Spleen (tissue), 11 donors: ENCODE data around the gene ZC3H6. TPM values are rescaled to one million over a fixed set of nuclear protein-coding genes. Genes with fewer than 3 reads are reported as not detected.
"Not testable (repeated sequence)": the region's sequence is repeated elsewhere in the genome, so short reads cannot be mapped to it uniquely, and the experiment has no call there.

Source experiments
- DNase-seq: peaks from one replicate; pipeline ENCODE4 v3.0.0-alpha.2; 2020
- H3K27ac ChIP-seq, 8 donors: fragments of 200-600 bp; sonication (generic) in 7 of 8; 1 replicate in 4 of 8; 2 replicates in 4 of 8; pipeline versions ENCODE4 v1.5.0 to v1.8.0; 2016 to 2021; ENCODE audit warnings: inconsistent platforms in 4 of 8, mild to moderate bottlenecking in 4 of 8, moderate library complexity in 1 of 8
- H3K27me3 ChIP-seq, 7 donors: fragments of 200-600 bp; sonication (generic) in 6 of 7; replicated peaks in 1 of 7; 1 replicate in 4 of 7; 2 replicates in 3 of 7; pipeline versions ENCODE4 v1.5.0 to v1.8.0; 2016 to 2021; ENCODE audit warnings: inconsistent platforms in 3 of 7, mild to moderate bottlenecking in 1 of 7
- H3K36me3 ChIP-seq, 6 donors: fragments of 200-600 bp; sonication (generic) in 5 of 6; 1 replicate in 4 of 6; 2 replicates in 2 of 6; pipeline versions ENCODE4 v1.5.0 to v1.8.0; 2016 to 2021; ENCODE audit warnings: inconsistent platforms in 2 of 6
- H3K4me1 ChIP-seq, 6 donors: fragments of 200-600 bp; sonication (generic) in 5 of 6; 1 replicate in 3 of 6; 2 replicates in 3 of 6; pipeline versions ENCODE4 v1.5.0 to v1.8.0; 2016 to 2021; ENCODE audit warnings: inconsistent platforms in 3 of 6
- H3K4me3 ChIP-seq, 8 donors: fragments of 200-600 bp; sonication (generic) in 7 of 8; 1 replicate in 4 of 8; 2 replicates in 4 of 8; pipeline versions ENCODE4 v1.5.0 to v1.8.0; 2016 to 2021; ENCODE audit warnings: inconsistent platforms in 4 of 8, mild to moderate bottlenecking in 4 of 8, moderate library complexity in 2 of 8
- H3K9me3 ChIP-seq, 8 donors: fragments of 200-600 bp; sonication (generic) in 7 of 8; 1 replicate in 4 of 8; 2 replicates in 4 of 8; pipeline versions ENCODE4 v1.5.0 to v1.8.0; 2016 to 2021; ENCODE audit warnings: inconsistent platforms in 4 of 8
- POLR2A ChIP-seq, 3 donors: fragments of 450-650 bp; IDR thresholded peaks; one replicate each; pipeline ENCODE4 v1.5.1; 2017; ENCODE audit warnings: antibody characterized with exemption in 3 of 3, mild to moderate bottlenecking in 1 of 3
- POLR2AphosphoS5 ChIP-seq, 3 donors: sonication (generic); formaldehyde crosslinking; IDR thresholded peaks; one replicate each; pipeline ENCODE4 v1.5.1; 2017; ENCODE audit warnings: antibody characterized with exemption in 3 of 3
- WGBS, 5 donors: extraction: QIAGEN DNeasy Blood & Tissue Kit in 3 of 5; methylation state at CpG; one replicate each; pipeline versions ENCODE4 v1.1.5 to v1.1.7; 2013 to 2018; 5-methylcytosine and 5-hydroxymethylcytosine counted together
- intact Hi-C: fragments of 100-400 bp; cut with DNase I; formaldehyde crosslinking; loops from one replicate; pipeline ENCODE4 v1.15.0; 2023; ENCODE audit warnings: low total_unique reads
- polyA plus RNA-seq, 3 donors: library from polyadenylated mRNA; stranded (reverse); fragments of 200-250 nt; gene quantifications; one replicate each; pipeline ENCODE4 v1.2.1, GENCODE V29; 2013
- small RNA-seq, 4 donors: library from RNA; depleted of rRNA; stranded (forward); fragments of <200 nt; gene quantifications; one replicate each; pipeline ENCODE3, GENCODE V24; 2016
- total RNA-seq, 7 donors: library from RNA; depleted of rRNA in 3 of 7; stranded (reverse); fragments of >200 nt in 3 of 7; fragmentation: NEBNext Ultra II Directional in 4 of 7; extraction: Animal tissue kit (Norgen Biotek cat#: 25700) in 4 of 7; gene quantifications; one replicate each; pipeline versions ENCODE4 v1.1.0 to v1.2.1, GENCODE V29; 2016 to 2021
- TF ChIP-seq, protein P1 (sequence below), 11 experiments: fragments of 200-600 bp in 7 of 11; fragments of 450-650 bp in 4 of 11; sonication (generic) in 4 of 11; IDR thresholded peaks in 8 of 11; conservative IDR thresholded peaks in 3 of 11; 1 replicate in 7 of 11; 2 replicates in 4 of 11; pipeline versions ENCODE4 v1.4.0 to v1.8.0; 2016 to 2021; ENCODE audit warnings: antibody characterized with exemption in 11 of 11, inconsistent platforms in 4 of 11, mild to moderate bottlenecking in 1 of 11
- donor health status: healthy with polysubstance abuse.
- donor health status: DM: no; HTN: no; CAD: no; lungs with moderate emphysema.
- donor health status: DM: no; HTN: no; CAD: no.
- donor health status: Bipolar disorder and iron deficiency.
- donor health status: healthy.
- donor health status: DM: no; HTN: no; CAD: no.
- donor health status: DM: yes; HTN: yes; CAD: no.

Gene ZC3H6
- total and polyA plus RNA-seq, 10 donors = 1.9 to 28.9 (median 14.7) TPM

DNA sequence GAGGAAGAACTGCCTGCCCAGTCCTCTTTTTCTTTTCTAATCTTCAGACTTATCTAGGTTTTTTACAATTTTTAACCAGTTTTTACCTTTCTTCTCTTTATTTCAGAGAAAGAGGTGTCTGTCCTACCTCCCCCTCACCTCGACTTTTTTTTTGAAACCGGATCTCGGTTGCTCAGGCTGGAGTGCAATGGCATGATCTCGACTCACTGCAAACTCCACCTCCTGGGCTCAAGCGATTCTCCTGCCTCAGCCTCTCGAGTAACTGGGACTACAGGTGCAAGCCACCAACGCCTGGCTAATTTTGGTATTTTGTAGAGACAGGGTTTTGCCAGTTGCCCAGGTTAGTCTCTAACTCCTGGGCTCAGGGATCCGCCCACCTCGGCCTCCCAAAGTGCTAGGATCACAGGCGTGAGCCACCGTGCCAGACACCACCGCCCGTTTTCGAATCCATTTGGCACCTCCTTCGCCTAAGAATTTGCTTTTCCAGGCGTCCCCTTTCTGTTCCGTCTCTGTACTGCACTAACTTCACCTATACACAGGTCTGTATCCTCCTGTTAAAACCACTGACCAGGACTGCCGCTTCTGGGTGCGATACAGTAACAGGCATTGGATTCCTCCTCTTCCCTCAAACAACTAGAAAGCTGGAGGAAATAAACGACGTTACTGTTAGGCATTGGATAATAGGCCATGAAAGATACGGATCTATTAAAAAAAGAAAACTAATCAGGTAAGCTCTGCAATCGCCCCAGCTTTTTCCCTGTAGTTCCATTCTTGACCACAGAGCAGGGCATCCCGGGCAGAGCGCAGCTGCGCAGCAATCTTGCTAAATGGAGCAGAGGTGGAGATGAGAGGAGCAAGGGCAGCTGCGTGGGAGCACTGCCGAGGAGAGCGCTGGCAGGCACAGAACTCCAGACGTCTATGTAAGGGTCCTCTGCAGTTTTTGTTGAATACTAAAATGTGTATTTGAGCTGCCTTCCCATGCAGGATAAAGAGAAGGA lies 69.9 kb downstream of the ZC3H6 start:
- TF ChIP-seq, protein P1, sequence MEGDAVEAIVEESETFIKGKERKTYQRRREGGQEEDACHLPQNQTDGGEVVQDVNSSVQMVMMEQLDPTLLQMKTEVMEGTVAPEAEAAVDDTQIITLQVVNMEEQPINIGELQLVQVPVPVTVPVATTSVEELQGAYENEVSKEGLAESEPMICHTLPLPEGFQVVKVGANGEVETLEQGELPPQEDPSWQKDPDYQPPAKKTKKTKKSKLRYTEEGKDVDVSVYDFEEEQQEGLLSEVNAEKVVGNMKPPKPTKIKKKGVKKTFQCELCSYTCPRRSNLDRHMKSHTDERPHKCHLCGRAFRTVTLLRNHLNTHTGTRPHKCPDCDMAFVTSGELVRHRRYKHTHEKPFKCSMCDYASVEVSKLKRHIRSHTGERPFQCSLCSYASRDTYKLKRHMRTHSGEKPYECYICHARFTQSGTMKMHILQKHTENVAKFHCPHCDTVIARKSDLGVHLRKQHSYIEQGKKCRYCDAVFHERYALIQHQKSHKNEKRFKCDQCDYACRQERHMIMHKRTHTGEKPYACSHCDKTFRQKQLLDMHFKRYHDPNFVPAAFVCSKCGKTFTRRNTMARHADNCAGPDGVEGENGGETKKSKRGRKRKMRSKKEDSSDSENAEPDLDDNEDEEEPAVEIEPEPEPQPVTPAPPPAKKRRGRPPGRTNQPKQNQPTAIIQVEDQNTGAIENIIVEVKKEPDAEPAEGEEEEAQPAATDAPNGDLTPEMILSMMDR (IDR thresholded peaks at IDR 0.05 in 8 of 11, conservative IDR thresholded peaks at IDR 0.05 in 3 of 11) = no peak
- no peak for TF ChIP-seq POLR2AphosphoS5 (IDR thresholded peaks at IDR 0.05)
- TF ChIP-seq POLR2A (IDR thresholded peaks at IDR 0.05) = no peak
- Histone ChIP-seq H3K4me1 (no peaks in the 10 kb centered on the region), H3K9me3 (no peaks in the 10 kb centered on the region), H3K36me3 (no peaks in the 10 kb centered on the region), H3K27me3 (no peaks in the 10 kb centered on the region), H3K4me3 (no peak overlapping the region), H3K27ac (no peak overlapping the region)
- whole genome bisulfite sequencing, 5 donors = 93 to 96% (median 94%) methylated on average over 30 of the region's 30 CpGs
- no peak for DNase-seq
- intact Hi-C loops = no loop called here

DNA sequence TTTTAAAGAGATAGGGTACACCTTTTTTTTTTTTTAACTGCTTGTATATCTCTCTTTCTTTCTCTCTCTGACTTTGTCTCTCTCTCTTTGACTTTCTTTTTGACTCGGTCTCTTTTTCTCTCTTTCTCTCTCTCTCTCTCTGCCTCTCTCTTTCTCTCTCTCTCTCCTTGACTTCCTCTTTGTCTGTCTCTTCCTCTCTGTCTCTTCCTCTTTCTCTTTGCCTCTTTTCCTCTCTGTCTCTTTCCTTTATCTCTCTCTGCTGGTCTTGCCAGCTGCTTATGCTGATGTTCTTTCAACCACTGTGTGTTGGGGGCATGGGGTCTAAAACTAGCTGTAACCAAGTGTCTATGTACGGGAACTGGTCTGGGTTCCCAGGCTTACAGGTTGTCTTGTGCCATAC lies 76.9 kb downstream of the ZC3H6 start:
- H3K36me3 ChIP-seq, intact Hi-C loops, H3K27ac ChIP-seq, H3K4me1 ChIP-seq, DNase-seq, H3K27me3 ChIP-seq, H3K4me3 ChIP-seq, H3K9me3 ChIP-seq: not testable (repeated sequence)
- 63 to 89% (median 70%) methylated on average over 2 of the region's 2 CpGs for WGBS, 5 donors

DNA sequence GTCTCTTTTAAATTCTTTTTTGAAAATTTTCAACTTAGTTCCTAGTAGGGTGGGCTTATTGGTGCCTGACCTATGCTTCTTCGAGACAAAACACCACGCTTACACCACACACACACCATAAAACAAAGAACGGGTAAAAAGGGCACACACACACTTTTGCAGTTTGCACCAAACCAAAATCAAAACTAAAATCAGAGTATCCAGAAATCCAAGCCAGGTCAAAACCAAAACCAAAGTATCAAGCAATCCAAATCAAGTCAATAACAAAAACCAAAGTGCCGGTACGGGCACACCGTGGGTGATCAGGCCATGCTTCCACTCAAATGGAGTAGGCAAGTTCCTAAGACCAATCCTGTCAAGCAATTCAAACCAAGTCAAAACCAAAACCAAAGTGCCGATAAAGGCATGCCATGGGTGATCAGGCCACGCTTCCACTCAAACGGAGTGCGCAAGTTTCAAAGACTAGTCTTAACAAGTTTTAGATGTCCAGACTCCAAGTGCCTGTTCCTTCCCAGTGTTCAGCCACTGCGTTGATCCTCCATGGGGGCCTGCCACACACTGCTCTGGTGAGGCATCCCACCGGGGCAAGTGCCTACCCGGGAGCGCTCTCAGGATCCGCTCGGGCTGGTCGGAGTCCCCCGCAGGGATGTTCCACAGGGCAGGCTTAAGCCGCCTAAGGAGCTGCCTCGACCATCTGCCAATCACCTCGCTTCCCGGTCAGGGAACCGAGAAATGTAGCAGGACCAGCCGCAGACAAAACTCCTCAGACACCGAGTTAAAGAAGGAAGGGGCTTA lies 77.6 kb downstream of the ZC3H6 start:
- DNase-seq = peak; percentile 75
- H3K36me3 ChIP-seq, H3K9me3 ChIP-seq, H3K27ac ChIP-seq, intact Hi-C loops, H3K27me3 ChIP-seq, H3K4me3 ChIP-seq, H3K4me1 ChIP-seq: not testable (repeated sequence)
- 94 to 98% (median 96%) methylated on average over 14 to 15 of the region's 25 CpGs for WGBS, 5 donors

DNA sequence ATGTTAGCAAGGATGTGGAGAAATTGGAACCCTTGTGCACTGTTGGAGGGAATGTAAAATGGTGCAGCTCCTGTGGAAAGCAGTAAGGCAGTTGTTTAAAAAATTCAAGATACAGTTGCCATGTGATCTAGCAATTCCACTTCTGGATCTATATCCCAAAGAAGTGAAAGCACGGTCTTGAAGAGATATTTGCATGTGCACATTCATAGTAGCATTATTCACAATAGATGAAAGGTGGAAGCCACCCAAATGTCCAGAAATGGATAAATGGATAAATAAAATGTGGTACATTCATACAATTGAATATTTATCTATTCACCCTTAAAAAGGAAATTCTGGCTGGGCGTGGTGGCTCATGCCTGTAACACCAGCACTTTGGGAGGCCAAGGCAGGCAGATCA lies 78.9 kb downstream of the ZC3H6 start:
- DNase-seq, H3K27me3 ChIP-seq, H3K27ac ChIP-seq, H3K36me3 ChIP-seq, intact Hi-C loops, H3K4me1 ChIP-seq, H3K4me3 ChIP-seq: not testable (repeated sequence)
- peaks cover 4 to 23% (median 20%) of the 10 kb centered on the region in 8 donors for H3K9me3 ChIP-seq
- WGBS, 5 donors = 75 to 96% (median 84%) methylated on average over 2 of the region's 2 CpGs

DNA sequence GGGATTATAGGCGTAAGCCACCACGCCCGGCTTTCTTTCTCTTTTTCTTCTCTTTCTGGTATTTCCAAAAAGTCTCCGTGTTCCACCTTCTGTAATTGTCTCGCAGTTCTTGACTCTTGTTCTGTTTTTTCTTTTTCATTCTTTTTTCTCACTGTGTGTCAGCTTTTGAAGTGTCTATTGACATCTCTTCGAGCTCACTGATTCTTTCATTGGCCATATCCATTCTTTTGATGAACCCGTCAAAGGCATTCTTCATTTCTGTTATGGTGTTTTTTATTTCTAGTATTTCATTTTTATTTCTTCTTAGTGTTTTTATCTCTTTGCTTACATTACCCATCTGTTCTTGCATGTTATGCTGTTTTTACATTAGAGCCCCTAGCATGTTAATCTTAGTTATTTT lies 84.7 kb downstream of the ZC3H6 start:
- 91 to 96% (median 94%) methylated on average over 7 of the region's 7 CpGs for WGBS, 5 donors
- H3K9me3 ChIP-seq = peaks cover 4 to 31% (median 29%) of the 10 kb centered on the region in 8 donors
- H3K4me1 ChIP-seq, H3K27ac ChIP-seq, H3K4me3 ChIP-seq, intact Hi-C loops, DNase-seq, H3K27me3 ChIP-seq, H3K36me3 ChIP-seq: not testable (repeated sequence)

Small RNA genes lying within 50 kb of the gene (small RNA-seq; reads per million reads assigned to genes)
- 0 reads per million in 4 donors for gene AC115115.1

Other genes starting within 250 kb of the ZC3H6 start
- gene TMEM87B, start 220.3 kb upstream of the ZC3H6 start, total RNA-seq = 10 to 100 TPM; 30.6 to 39.9 (median 35.4) TPM
- 10 to 100 TPM; 10.4 to 10.9 (median 10.8) TPM for gene TMEM87B, start 220.3 kb upstream of the ZC3H6 start, polyA plus RNA-seq
- 10 to 100 TPM in 3 of 7 donors, 1 to 10 TPM in 4; 6.5 to 14.5 (median 9.0) TPM for gene FBLN7, start 137.2 kb upstream of the ZC3H6 start, total RNA-seq
- 1 to 10 TPM; 1.5 to 2.1 (median 2.0) TPM for gene FBLN7, start 137.2 kb upstream of the ZC3H6 start, polyA plus RNA-seq
- 10 to 100 TPM; 10.1 to 70.5 (median 14.6) TPM for gene ZC3H8, start 20.6 kb upstream of the ZC3H6 start, total RNA-seq
- 1 to 10 TPM; 5.7 to 9.7 (median 6.0) TPM for gene ZC3H8, start 20.6 kb upstream of the ZC3H6 start, polyA plus RNA-seq
- 10 to 100 TPM; 11.1 to 35.4 (median 18.9) TPM for gene RGPD8, start 158.0 kb downstream of the ZC3H6 start, total RNA-seq
- 1 to 10 TPM in 1 of 3 donors, under 1 TPM in 2; 0.09 to 1.3 (median 0.49) TPM for gene RGPD8, start 158.0 kb downstream of the ZC3H6 start, polyA plus RNA-seq
- 10 to 100 TPM; 17.6 to 29.8 (median 27.1) TPM for gene TTL, start 206.6 kb downstream of the ZC3H6 start, total RNA-seq
- gene TTL, start 206.6 kb downstream of the ZC3H6 start, polyA plus RNA-seq = 10 to 100 TPM in 1 of 3 donors, 1 to 10 TPM in 2; 8.1 to 12.7 (median 9.1) TPM